DOHH2 (cell line): ENCODE results near the gene SLC49A3.

Experiments used
- H3F3A ChIP-seq: fragments of 200-600 bp; sonication (generic), shearing (Covaris generic); 2 replicates; pipeline ENCODE4 v1.6.0; 2016; ENCODE audit warnings: antibody characterized with exemption, mild to moderate bottlenecking; ENCODE audit not compliant: control insufficient read depth, insufficient read depth
- H3K27ac ChIP-seq: fragments of 200-600 bp; sonication (generic); 2 replicates; pipeline ENCODE4 v1.5.1; 2014; ENCODE audit warnings: low read depth, mild to moderate bottlenecking, low read length, moderate library complexity
- H3K27me3 ChIP-seq: fragments of 200-600 bp; sonication (generic); 2 replicates; pipeline ENCODE4 v1.6.1; 2014; ENCODE audit warnings: mild to moderate bottlenecking, low read length, mixed read lengths; ENCODE audit not compliant: control insufficient read depth
- H3K36me3 ChIP-seq: fragments of 200-600 bp; sonication (generic); 2 replicates; pipeline ENCODE4 v1.6.1; 2014; ENCODE audit warnings: mild to moderate bottlenecking, low read length, moderate library complexity, mixed read lengths; ENCODE audit not compliant: control insufficient read depth
- H3K4me1 ChIP-seq: fragments of 200-600 bp; sonication (generic); 2 replicates; pipeline ENCODE4 v1.6.1; 2014; ENCODE audit warnings: mild to moderate bottlenecking, low read length, mixed read lengths; ENCODE audit not compliant: control insufficient read depth
- H3K4me2 ChIP-seq: fragments of 200-600 bp; sonication (generic); 2 replicates; pipeline ENCODE4 v1.6.0; 2014; ENCODE audit warnings: mild to moderate bottlenecking, low read length, moderate library complexity
- H3K4me3 ChIP-seq: fragments of 200-600 bp; sonication (generic); 2 replicates; pipeline ENCODE4 v1.5.1; 2014; ENCODE audit warnings: mild to moderate bottlenecking, low read length, mixed read lengths
- H3K79me2 ChIP-seq: fragments of 200-600 bp; sonication (generic); 2 replicates; pipeline ENCODE4 v1.6.1; 2014; ENCODE audit warnings: mild to moderate bottlenecking, low read length, mixed read lengths; ENCODE audit not compliant: control insufficient read depth
- H3K9me2 ChIP-seq: fragments of 200-600 bp; sonication (generic); replicated peaks from 2 replicates; pipeline ENCODE4 v1.6.1; 2014; ENCODE audit warnings: mild to moderate bottlenecking, low read length, mixed read lengths; ENCODE audit not compliant: control insufficient read depth
- H3K9me3 ChIP-seq: fragments of 200-600 bp; sonication (generic); 2 replicates; pipeline ENCODE4 v1.6.1; 2014; ENCODE audit warnings: antibody characterized with exemption, low read length, mixed read lengths; ENCODE audit not compliant: control insufficient read depth, insufficient read depth
- H4K20me1 ChIP-seq: fragments of 200-600 bp; sonication (generic); 2 replicates; pipeline ENCODE4 v1.6.0; 2014; ENCODE audit warnings: low read depth, mild to moderate bottlenecking, antibody characterized with exemption, low read length, moderate library complexity; ENCODE audit not compliant: control insufficient read depth, insufficient read depth
- EZH2phosphoT487 ChIP-seq: fragments of 200-600 bp; sonication (generic); IDR thresholded peaks from 2 replicates; pipeline ENCODE4 v1.6.1; 2017; ENCODE audit warnings: borderline replicate concordance, mild to moderate bottlenecking, antibody characterized with exemption, low read length, moderate library complexity, mixed read lengths
- TF ChIP-seq, protein P1 (sequence below): fragments of 200-600 bp; sonication (generic); IDR thresholded peaks from one replicate; pipeline ENCODE4 v1.5.1; 2014; ENCODE audit warnings: antibody characterized with exemption, mild to moderate bottlenecking, low read depth, low read length; ENCODE audit not compliant: poor library complexity, severe bottlenecking

SLC49A3 gene

DNA sequence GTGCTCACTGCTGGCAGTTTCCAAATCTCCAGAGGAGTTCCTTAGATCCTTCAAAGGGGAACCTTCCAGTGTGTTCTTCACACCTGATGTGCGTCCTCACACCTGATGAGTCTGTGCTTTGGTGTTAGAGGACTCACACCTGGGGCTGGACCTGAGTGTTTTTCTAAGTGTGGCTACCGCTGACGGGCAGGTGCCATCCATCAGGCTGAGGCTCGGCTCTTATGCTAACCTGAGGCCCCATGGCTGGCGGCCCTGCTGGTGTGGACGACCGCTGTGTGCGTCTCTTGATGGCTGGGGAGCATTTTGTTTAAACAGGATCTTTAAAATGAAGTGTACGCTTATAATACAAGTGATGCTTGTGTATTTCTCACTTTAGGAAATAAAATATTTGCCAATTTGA is 45.1 kb upstream of the SLC49A3 start:
- Histone ChIP-seq H3K4me2 (no peak overlapping the region), H3K9me2 (no peaks in the 10 kb centered on the region), H4K20me1 (no peaks in the 10 kb centered on the region), H3F3A (no peaks in the 10 kb centered on the region), H3K36me3 (peaks cover 67% of the 10 kb centered on the region), H3K4me3 (no peak overlapping the region), H3K79me2 (peaks cover 6% of the 10 kb centered on the region), H3K4me1 (no peaks in the 10 kb centered on the region), H3K9me3 (no peaks in the 10 kb centered on the region; the same call in 1 of the 2 replicates), H3K27me3 (no peaks in the 10 kb centered on the region), H3K27ac (no peak overlapping the region)
- TF ChIP-seq, protein P1, sequence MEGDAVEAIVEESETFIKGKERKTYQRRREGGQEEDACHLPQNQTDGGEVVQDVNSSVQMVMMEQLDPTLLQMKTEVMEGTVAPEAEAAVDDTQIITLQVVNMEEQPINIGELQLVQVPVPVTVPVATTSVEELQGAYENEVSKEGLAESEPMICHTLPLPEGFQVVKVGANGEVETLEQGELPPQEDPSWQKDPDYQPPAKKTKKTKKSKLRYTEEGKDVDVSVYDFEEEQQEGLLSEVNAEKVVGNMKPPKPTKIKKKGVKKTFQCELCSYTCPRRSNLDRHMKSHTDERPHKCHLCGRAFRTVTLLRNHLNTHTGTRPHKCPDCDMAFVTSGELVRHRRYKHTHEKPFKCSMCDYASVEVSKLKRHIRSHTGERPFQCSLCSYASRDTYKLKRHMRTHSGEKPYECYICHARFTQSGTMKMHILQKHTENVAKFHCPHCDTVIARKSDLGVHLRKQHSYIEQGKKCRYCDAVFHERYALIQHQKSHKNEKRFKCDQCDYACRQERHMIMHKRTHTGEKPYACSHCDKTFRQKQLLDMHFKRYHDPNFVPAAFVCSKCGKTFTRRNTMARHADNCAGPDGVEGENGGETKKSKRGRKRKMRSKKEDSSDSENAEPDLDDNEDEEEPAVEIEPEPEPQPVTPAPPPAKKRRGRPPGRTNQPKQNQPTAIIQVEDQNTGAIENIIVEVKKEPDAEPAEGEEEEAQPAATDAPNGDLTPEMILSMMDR: no peak
- no peak for TF ChIP-seq EZH2phosphoT487

DNA sequence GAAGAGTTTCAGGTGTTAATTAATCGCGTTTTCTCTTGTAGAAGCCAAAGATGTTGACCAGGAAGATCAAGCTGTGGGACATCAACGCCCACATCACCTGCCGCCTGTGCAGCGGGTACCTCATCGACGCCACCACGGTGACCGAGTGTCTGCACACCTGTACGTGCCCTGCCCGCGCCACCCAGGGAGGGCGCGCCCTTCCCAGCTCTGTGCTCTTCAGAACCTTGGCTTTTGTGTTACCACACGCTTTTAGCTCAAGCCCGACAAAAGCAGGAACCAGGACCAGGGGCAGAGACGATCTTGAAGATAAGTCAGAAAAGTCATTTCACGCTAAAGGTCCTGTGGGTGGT is 44.7 kb upstream of the SLC49A3 start:
- H3K36me3 ChIP-seq: peaks cover 64% of the 10 kb centered on the region

DNA sequence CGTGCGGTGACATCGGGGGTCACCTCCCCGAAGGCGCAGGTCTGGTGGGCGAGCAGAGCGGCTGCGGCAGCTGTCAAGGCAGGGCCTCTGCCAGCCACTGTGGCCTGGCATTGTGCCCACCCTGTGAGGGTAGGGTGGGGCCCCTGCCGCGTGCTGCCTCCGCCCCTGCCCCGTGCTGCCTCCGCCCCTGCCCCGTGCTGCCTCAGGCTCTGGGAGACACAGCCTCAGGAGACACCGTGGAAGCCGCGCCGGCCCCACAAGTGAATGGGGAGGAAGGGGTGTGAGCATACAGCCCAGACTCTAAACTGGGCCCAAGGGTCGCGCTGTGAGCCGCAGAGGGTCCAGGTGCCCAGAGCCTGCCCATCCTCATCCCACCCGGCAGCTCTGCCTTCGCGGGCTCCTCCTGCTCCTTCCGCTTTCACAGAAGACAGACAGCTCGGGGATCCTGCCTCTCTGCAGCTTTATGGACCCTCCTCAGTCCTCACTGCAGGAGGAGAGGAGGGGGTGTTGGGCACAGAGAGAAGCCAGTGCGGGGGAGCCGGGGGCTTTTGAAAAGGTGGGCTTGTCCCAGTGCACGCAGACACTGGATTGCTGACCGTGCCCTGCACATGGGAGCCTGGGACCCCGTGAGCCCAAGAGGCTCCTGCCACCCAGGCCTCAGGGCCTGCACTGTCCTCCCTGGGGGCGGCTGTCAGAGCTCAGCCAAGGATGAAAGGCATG is 44.1 kb upstream of the SLC49A3 start:
- H4K20me1 ChIP-seq: no peaks in the 10 kb centered on the region; the same call in 1 of the 2 replicates
- H3K36me3 ChIP-seq: peaks cover 64% of the 10 kb centered on the region

More for the DNA sequence above, 44.7 kb upstream of the SLC49A3 start:
- Histone ChIP-seq H3K27me3 (no peaks in the 10 kb centered on the region), H3K4me3 (no peak overlapping the region), H3K9me3 (no peaks in the 10 kb centered on the region; the same call in 1 of the 2 replicates), H3K4me2 (no peak overlapping the region), H3K9me2 (no peaks in the 10 kb centered on the region), H3K4me1 (no peaks in the 10 kb centered on the region), H3K79me2 (peaks cover 7% of the 10 kb centered on the region), H4K20me1 (no peaks in the 10 kb centered on the region), H3K27ac (no peak overlapping the region), H3F3A (no peaks in the 10 kb centered on the region)
- TF ChIP-seq, protein P1: no peak
- TF ChIP-seq EZH2phosphoT487: no peak

More for the DNA sequence above, 44.1 kb upstream of the SLC49A3 start:
- H3K9me3 ChIP-seq: no peaks in the 10 kb centered on the region; the same call in 1 of the 2 replicates
- peaks cover 12% of the 10 kb centered on the region for H3K79me2 ChIP-seq
- H3K27me3 ChIP-seq: no peaks in the 10 kb centered on the region
- no peak for TF ChIP-seq EZH2phosphoT487
- TF ChIP-seq, protein P1: no peak
- no peaks in the 10 kb centered on the region for H3K9me2 ChIP-seq
- H3K27ac ChIP-seq: no peak overlapping the region
- H3K4me3 ChIP-seq: no peak overlapping the region
- H3F3A ChIP-seq: no peaks in the 10 kb centered on the region
- no peak overlapping the region for H3K4me2 ChIP-seq
- H3K4me1 ChIP-seq: no peaks in the 10 kb centered on the region
